CD4-positive, alpha-beta memory T cell (primary cell): Measurements from ENCODE around the gene CKAP2L. TPM values are rescaled to one million over a fixed set of nuclear protein-coding genes. Genes with fewer than 3 reads are reported as not detected.
"Not testable (repeated sequence)": the region's sequence is repeated elsewhere in the genome, so short reads cannot be mapped to it uniquely, and the experiment has no call there.

Experiments used
- CTCF ChIA-PET: fragments of 350-600 bp; sonication (Branson Sonifier 250); formaldehyde crosslinking; loops from one replicate; lab custom pipeline; 2021; ENCODE audit warnings: inconsistent platforms; ENCODE audit not compliant: partially characterized antibody; lab: Charles Lee
- POLR2A ChIA-PET: fragments of 350-600 bp; sonication (Branson Sonifier 250); formaldehyde crosslinking; loops from one replicate; lab custom pipeline; 2021; ENCODE audit not compliant: partially characterized antibody; lab: Charles Lee
- DNase-seq, 5 donors: peaks; one replicate each; pipeline versions ENCODE4 v3.0.0 to v3.0.0-alpha.2; 2020 to 2022; ENCODE audit warnings: mixed read lengths in 1 of 5
- H3K27ac ChIP-seq: one replicate; pipeline ENCODE4 v1.7.0; 2013; ENCODE audit warnings: low read depth, low read length
- H3K27me3 ChIP-seq: 2 replicates; pipeline ENCODE4 v1.7.0; 2013; ENCODE audit warnings: mild to moderate bottlenecking, low read length, moderate library complexity; ENCODE audit not compliant: insufficient read depth
- H3K36me3 ChIP-seq: 2 replicates; pipeline ENCODE4 v1.7.0; 2013; ENCODE audit warnings: mild to moderate bottlenecking, low read length, moderate library complexity; ENCODE audit not compliant: insufficient read depth
- H3K4me1 ChIP-seq: 2 replicates; pipeline ENCODE4 v1.7.0; 2013; ENCODE audit warnings: mild to moderate bottlenecking, low read length, moderate library complexity; ENCODE audit not compliant: insufficient read depth
- H3K4me3 ChIP-seq, 2 donors: one replicate each; pipeline ENCODE4 v1.7.0; 2013; ENCODE audit warnings: low read length in 2 of 2, mild to moderate bottlenecking in 1 of 2
- H3K9me3 ChIP-seq, 2 donors: one replicate each; pipeline ENCODE4 v1.7.0; 2013; ENCODE audit warnings: low read length in 2 of 2, control low read depth in 1 of 2; ENCODE audit not compliant: control insufficient read depth in 1 of 2
- H3K27ac Mint-ChIP-seq, 7 donors: one replicate each; pipeline ENCODE4 v1.8.0; 2020 to 2021; ENCODE audit warnings: mixed read lengths in 7 of 7, mild to moderate bottlenecking in 6 of 7, inconsistent platforms in 3 of 7, moderate library complexity in 3 of 7
- H3K27me3 Mint-ChIP-seq, 2 donors: one replicate each; pipeline ENCODE4 v1.8.0; 2020 to 2021; ENCODE audit warnings: mixed read lengths in 2 of 2
- H3K36me3 Mint-ChIP-seq, 2 donors: one replicate each; pipeline ENCODE4 v1.8.0; 2020 to 2021; ENCODE audit warnings: mixed read lengths in 2 of 2, inconsistent platforms in 1 of 2, mild to moderate bottlenecking in 1 of 2
- H3K4me1 Mint-ChIP-seq, 4 donors: one replicate each; pipeline ENCODE4 v1.8.0; 2020 to 2021; ENCODE audit warnings: mixed read lengths in 4 of 4, mild to moderate bottlenecking in 1 of 4
- H3K4me3 Mint-ChIP-seq, 8 donors: one replicate each; pipeline ENCODE4 v1.8.0; 2020 to 2021; ENCODE audit warnings: mixed read lengths in 8 of 8, mild to moderate bottlenecking in 7 of 8, moderate library complexity in 6 of 8, inconsistent platforms in 3 of 8
- H3K9me3 Mint-ChIP-seq, 8 donors: one replicate each; pipeline ENCODE4 v1.8.0; 2020 to 2021; ENCODE audit warnings: mixed read lengths in 8 of 8, mild to moderate bottlenecking in 5 of 8, inconsistent platforms in 3 of 8, moderate library complexity in 1 of 8
- intact Hi-C: fragments of 100-400 bp; cut with micrococcal nuclease; formaldehyde crosslinking; loops from one replicate; pipeline ENCODE4 v1.15.1; 2023
- polyA plus RNA-seq, 2 donors: library from polyadenylated mRNA; unstranded; fragments of 300-500 nt; fragmentation: Illumina TruSeq; gene quantifications; one replicate each; pipeline ENCODE4 v1.2.3, GENCODE V29; 2021
- total RNA-seq, 2 experiments: library from RNA; stranded (reverse); gene quantifications; one replicate each; pipeline ENCODE4 v1.2.3, GENCODE V29; 2021

Gene CKAP2L
- total and polyA plus RNA-seq, 4 experiments from 2014 or later = 0.06 to 0.21 TPM; not detected in 2

GRCh38 chr2:112718863-112719370, 45.5 kb downstream of the CKAP2L start:
- Mint-ChIP-seq H3K36me3 (no peaks in the 10 kb centered on the region), H3K27me3 (peaks cover 0 to 2% of the 10 kb centered on the region in 2 donors), H3K9me3 (peaks cover 0 to 5% (median 0%) of the 10 kb centered on the region in 8 donors), H3K4me3 (no peak overlapping the region), H3K27ac (no peak overlapping the region), H3K4me1 (no peaks in the 10 kb centered on the region)
- Histone ChIP-seq H3K4me1 (no peaks in the 10 kb centered on the region), H3K27me3 (no peaks in the 10 kb centered on the region), H3K9me3 (no peaks in the 10 kb centered on the region), H3K27ac (no peak overlapping the region), H3K4me3 (no peak overlapping the region), H3K36me3 (no peaks in the 10 kb centered on the region)
- no peak for DNase-seq
- POLR2A ChIA-PET = no interaction called here
- CTCF ChIA-PET = interaction anchor here (1.0 to 1.4 kb wide), 2 partner anchors 11 to 92 kb away, joined by 3 read pairs; no protein-coding TSS in a partner anchor
- intact Hi-C loops = no loop called here

GRCh38 chr2:112716826-112717352, 47.5 kb downstream of the CKAP2L start:
- H3K4me3 Mint-ChIP-seq, DNase-seq, H3K27ac Mint-ChIP-seq, H3K27me3 Mint-ChIP-seq, H3K4me1 Mint-ChIP-seq, intact Hi-C loops, H3K27me3 ChIP-seq, H3K9me3 Mint-ChIP-seq, POLR2A ChIA-PET, H3K36me3 Mint-ChIP-seq, H3K36me3 ChIP-seq, H3K9me3 ChIP-seq, H3K4me3 ChIP-seq, H3K27ac ChIP-seq, H3K4me1 ChIP-seq: not testable (repeated sequence)
- CTCF ChIA-PET = interaction anchor here (1.6 kb wide), 1 partner anchor 10 kb away, joined by 4 read pairs; no protein-coding TSS in a partner anchor

- H3K9me3 Mint-ChIP-seq, H3K36me3 Mint-ChIP-seq, H3K27ac ChIP-seq, POLR2A ChIA-PET, H3K4me3 Mint-ChIP-seq, intact Hi-C loops, H3K27ac Mint-ChIP-seq, H3K27me3 Mint-ChIP-seq, H3K27me3 ChIP-seq, H3K4me1 Mint-ChIP-seq, H3K36me3 ChIP-seq, H3K9me3 ChIP-seq, DNase-seq, H3K4me1 ChIP-seq, H3K4me3 ChIP-seq: not testable (repeated sequence)
- CTCF ChIA-PET = interaction anchor here (0.9 to 1.6 kb wide), 2 partner anchors 9 to 115 kb away, joined by 3 read pairs; no protein-coding TSS in a partner anchor
Observed at GRCh38 chr2:112716094-112716493, 48.3 kb downstream of the CKAP2L start.

- H3K27ac ChIP-seq = no peak overlapping the region
- H3K27me3 Mint-ChIP-seq = no peaks in the 10 kb centered on the region
- no peak overlapping the region for H3K4me3 ChIP-seq
- no peaks in the 10 kb centered on the region for H3K4me1 ChIP-seq
- no peaks in the 10 kb centered on the region for H3K27me3 ChIP-seq
- peaks cover 0 to under 1% (median 0%) of the 10 kb centered on the region in 4 donors for H3K4me1 Mint-ChIP-seq
- H3K9me3 ChIP-seq = no peaks in the 10 kb centered on the region
- DNase-seq = no peak
- H3K27ac Mint-ChIP-seq = no peak overlapping the region
- CTCF ChIA-PET = interaction anchor here (0.9 to 1.6 kb wide), 2 partner anchors 10 to 114 kb away, joined by 3 read pairs; no protein-coding TSS in a partner anchor
- no peaks in the 10 kb centered on the region for H3K36me3 Mint-ChIP-seq
- no peaks in the 10 kb centered on the region for H3K36me3 ChIP-seq
- intact Hi-C loops = no loop called here
- POLR2A ChIA-PET = no interaction called here
- no peak overlapping the region for H3K4me3 Mint-ChIP-seq
- peaks cover 0 to 5% (median 0%) of the 10 kb centered on the region in 8 donors for H3K9me3 Mint-ChIP-seq
Observed at GRCh38 chr2:112714836-112715631, 49.4 kb downstream of the CKAP2L start.

- Histone ChIP-seq H3K9me3 (no peaks in the 10 kb centered on the region), H3K27me3 (no peaks in the 10 kb centered on the region), H3K36me3 (no peaks in the 10 kb centered on the region), H3K4me3 (no peak overlapping the region), H3K27ac (no peak overlapping the region), H3K4me1 (no peaks in the 10 kb centered on the region)
- no peak overlapping the region for H3K4me3 Mint-ChIP-seq
- POLR2A ChIA-PET = no interaction called here
- CTCF ChIA-PET = interaction anchor here (1.2 kb wide), 1 partner anchor 7 kb away, joined by 3 read pairs; no protein-coding TSS in a partner anchor
- DNase-seq = no peak
- peaks cover 2 to 7% (median 2%) of the 10 kb centered on the region in 4 donors for H3K4me1 Mint-ChIP-seq
- H3K36me3 Mint-ChIP-seq = no peaks in the 10 kb centered on the region
- peaks cover 0 to 2% of the 10 kb centered on the region in 2 donors for H3K27me3 Mint-ChIP-seq
- no peak overlapping the region for H3K27ac Mint-ChIP-seq
- intact Hi-C loops = no loop called here
- peaks cover 0 to 5% (median 0%) of the 10 kb centered on the region in 8 donors for H3K9me3 Mint-ChIP-seq
Observed at GRCh38 chr2:112714331-112714730, 50.1 kb downstream of the CKAP2L start.

GRCh38 chr2:112713926-112714325, 50.5 kb downstream of the CKAP2L start:
- CTCF ChIA-PET = interaction anchor here (1.2 to 2.2 kb wide), 3 partner anchors 8 to 87 kb away, joined by 3 to 5 read pairs (median 3); no protein-coding TSS in a partner anchor
- Mint-ChIP-seq H3K27ac (no peak overlapping the region), H3K4me3 (no peak overlapping the region), H3K4me1 (peaks cover 2 to 11% (median 5%) of the 10 kb centered on the region in 4 donors), H3K27me3 (peaks cover 0 to 2% of the 10 kb centered on the region in 2 donors), H3K36me3 (no peaks in the 10 kb centered on the region), H3K9me3 (peaks cover 0 to 5% (median 0%) of the 10 kb centered on the region in 8 donors)
- Histone ChIP-seq H3K4me3 (no peak overlapping the region), H3K9me3 (no peaks in the 10 kb centered on the region), H3K27me3 (no peaks in the 10 kb centered on the region), H3K36me3 (no peaks in the 10 kb centered on the region), H3K27ac (no peak overlapping the region), H3K4me1 (peaks cover 3% of the 10 kb centered on the region)
- POLR2A ChIA-PET = no interaction called here
- intact Hi-C loops = no loop called here
- DNase-seq = no peak

- Mint-ChIP-seq H3K27me3 (peaks cover 0 to 2% of the 10 kb centered on the region in 2 donors), H3K27ac (no peak overlapping the region), H3K4me1 (peaks cover 2 to 12% (median 6%) of the 10 kb centered on the region in 4 donors), H3K36me3 (no peaks in the 10 kb centered on the region), H3K9me3 (peaks cover 0 to 5% (median 0%) of the 10 kb centered on the region in 8 donors), H3K4me3 (no peak overlapping the region)
- intact Hi-C loops = no loop called here
- CTCF ChIA-PET = interaction anchor here (1.2 to 2.2 kb wide), 3 partner anchors 8 to 87 kb away, joined by 3 to 5 read pairs (median 3); no protein-coding TSS in a partner anchor
- Histone ChIP-seq H3K27ac (no peak overlapping the region), H3K27me3 (no peaks in the 10 kb centered on the region), H3K4me1 (peaks cover 6% of the 10 kb centered on the region), H3K36me3 (no peaks in the 10 kb centered on the region), H3K4me3 (no peak overlapping the region), H3K9me3 (no peaks in the 10 kb centered on the region)
- POLR2A ChIA-PET = no interaction called here
- no peak for DNase-seq
Observed at GRCh38 chr2:112713585-112713925, 50.9 kb downstream of the CKAP2L start.
